GM12878 (cell line): Measurements from ENCODE around the gene UTP25. TPM values are rescaled to one million over a fixed set of nuclear protein-coding genes. Genes with fewer than 3 reads are reported as not detected.

Experiments used
- BACH1 ChIP-seq: fragments of 450-650 bp; IDR thresholded peaks from 2 replicates; pipeline ENCODE4 v1.6.1; 2017; ENCODE audit warnings: mild to moderate bottlenecking, borderline replicate concordance
- ESRRA ChIP-seq: IDR thresholded peaks from 2 replicates; pipeline ENCODE4 v1.6.1; 2012; ENCODE audit warnings: mild to moderate bottlenecking, low read length, improper control_type of control experiment
- GABPA ChIP-seq: IDR thresholded peaks from 2 replicates; pipeline ENCODE4 v1.6.1; 2014; ENCODE audit warnings: antibody characterized with exemption, low read depth, mild to moderate bottlenecking, inconsistent platforms
- JUND ChIP-seq: IDR thresholded peaks from 2 replicates; pipeline ENCODE4 v1.6.1; 2012; ENCODE audit warnings: low read depth, mild to moderate bottlenecking, low read length, improper control_type of control experiment, moderate library complexity
- RAD21 ChIP-seq: IDR thresholded peaks from 2 replicates; pipeline ENCODE4 v1.6.1; 2011; ENCODE audit warnings: mild to moderate bottlenecking, low read depth, low read length, moderate library complexity; ENCODE audit not compliant: insufficient read depth
- SREBF1 ChIP-seq: IDR thresholded peaks from 2 replicates; pipeline ENCODE4 v1.6.1; 2012; ENCODE audit warnings: mild to moderate bottlenecking, low read length
- STAT3 ChIP-seq: IDR thresholded peaks from 2 replicates; pipeline ENCODE4 v1.6.1; 2011; ENCODE audit warnings: low read depth, low read length, improper control_type of control experiment
- polyA plus RNA-seq, 11 experiments: library from polyadenylated mRNA; depleted of rRNA in 4 of 11; unstranded in 6 of 11; stranded (reverse) in 5 of 11; fragments of >200 nt; fragmentation: Nextera tagmentation in 4 of 11; fragmentation: Illumina TruSeq in 1 of 11; extraction: Ambion mirVana in 4 of 11; extraction: Trizol in 1 of 11; gene quantifications; 1 replicate in 1 of 11; 2 replicates in 10 of 11; pipeline versions ENCODE4 v1.2.1 to v1.2.3, GENCODE V29; 2011 to 2016; ENCODE audit warnings: inconsistent platforms in 2 of 11, missing spikeins in 2 of 11, low read depth in 1 of 11
- total RNA-seq, 4 experiments: library from RNA; depleted of rRNA in 3 of 4; stranded (reverse); fragments of >200 nt in 3 of 4; fragmentation: Illumina TruSeq in 1 of 4; extraction: Trizol in 1 of 4; gene quantifications; 2 replicates each; pipeline versions ENCODE4 v1.2.1 to v1.2.3, GENCODE V29; 2013 to 2021
- TF ChIP-seq, protein P1 (sequence below): fragments of 450-650 bp; IDR thresholded peaks from 2 replicates; pipeline ENCODE4 v1.6.1; 2017; ENCODE audit warnings: mild to moderate bottlenecking, moderate library complexity
- TF ChIP-seq, protein P2 (sequence below): fragments of 450-650 bp; IDR thresholded peaks from 2 replicates; pipeline ENCODE4 v1.6.1; 2014; ENCODE audit warnings: mild to moderate bottlenecking
- TF ChIP-seq, protein P3 (sequence below): fragments of 450-650 bp; IDR thresholded peaks from 2 replicates; pipeline ENCODE4 v1.6.1; 2017; ENCODE audit warnings: antibody characterized with exemption, mild to moderate bottlenecking, moderate library complexity

Gene UTP25
- total and polyA plus RNA-seq, 10 of the 15 experiments (the other 5 are each of a cell fraction or from before 2014, with no cell fraction given) = 3.0 to 13.3 (median 8.5) TPM

DNA sequence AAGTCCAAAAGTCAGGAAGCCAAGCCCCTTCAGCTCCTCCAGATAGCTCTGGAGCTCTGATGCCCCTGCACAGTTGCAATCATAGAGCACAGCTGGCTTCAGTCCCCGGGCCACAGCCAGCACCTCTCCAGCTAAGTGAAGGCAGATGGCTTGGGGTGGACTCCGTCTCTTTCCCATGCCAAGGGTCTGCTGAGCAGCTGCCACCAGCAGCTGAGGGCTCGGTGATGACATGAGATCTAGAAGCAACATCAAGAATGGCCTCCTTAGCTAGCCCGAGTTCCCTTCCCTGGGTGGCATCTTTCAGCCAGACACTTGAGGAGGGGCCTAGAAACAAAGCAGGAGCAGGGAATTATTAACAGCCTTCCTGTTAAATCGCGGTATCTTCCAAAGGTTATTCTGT lies 44.4 kb upstream of the UTP25 start (continued):
- TF ChIP-seq, protein P1, sequence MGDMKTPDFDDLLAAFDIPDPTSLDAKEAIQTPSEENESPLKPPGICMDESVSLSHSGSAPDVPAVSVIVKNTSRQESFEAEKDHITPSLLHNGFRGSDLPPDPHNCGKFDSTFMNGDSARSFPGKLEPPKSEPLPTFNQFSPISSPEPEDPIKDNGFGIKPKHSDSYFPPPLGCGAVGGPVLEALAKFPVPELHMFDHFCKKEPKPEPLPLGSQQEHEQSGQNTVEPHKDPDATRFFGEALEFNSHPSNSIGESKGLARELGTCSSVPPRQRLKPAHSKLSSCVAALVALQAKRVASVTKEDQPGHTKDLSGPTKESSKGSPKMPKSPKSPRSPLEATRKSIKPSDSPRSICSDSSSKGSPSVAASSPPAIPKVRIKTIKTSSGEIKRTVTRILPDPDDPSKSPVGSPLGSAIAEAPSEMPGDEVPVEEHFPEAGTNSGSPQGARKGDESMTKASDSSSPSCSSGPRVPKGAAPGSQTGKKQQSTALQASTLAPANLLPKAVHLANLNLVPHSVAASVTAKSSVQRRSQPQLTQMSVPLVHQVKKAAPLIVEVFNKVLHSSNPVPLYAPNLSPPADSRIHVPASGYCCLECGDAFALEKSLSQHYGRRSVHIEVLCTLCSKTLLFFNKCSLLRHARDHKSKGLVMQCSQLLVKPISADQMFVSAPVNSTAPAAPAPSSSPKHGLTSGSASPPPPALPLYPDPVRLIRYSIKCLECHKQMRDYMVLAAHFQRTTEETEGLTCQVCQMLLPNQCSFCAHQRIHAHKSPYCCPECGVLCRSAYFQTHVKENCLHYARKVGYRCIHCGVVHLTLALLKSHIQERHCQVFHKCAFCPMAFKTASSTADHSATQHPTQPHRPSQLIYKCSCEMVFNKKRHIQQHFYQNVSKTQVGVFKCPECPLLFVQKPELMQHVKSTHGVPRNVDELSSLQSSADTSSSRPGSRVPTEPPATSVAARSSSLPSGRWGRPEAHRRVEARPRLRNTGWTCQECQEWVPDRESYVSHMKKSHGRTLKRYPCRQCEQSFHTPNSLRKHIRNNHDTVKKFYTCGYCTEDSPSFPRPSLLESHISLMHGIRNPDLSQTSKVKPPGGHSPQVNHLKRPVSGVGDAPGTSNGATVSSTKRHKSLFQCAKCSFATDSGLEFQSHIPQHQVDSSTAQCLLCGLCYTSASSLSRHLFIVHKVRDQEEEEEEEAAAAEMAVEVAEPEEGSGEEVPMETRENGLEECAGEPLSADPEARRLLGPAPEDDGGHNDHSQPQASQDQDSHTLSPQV = no peak
- TF ChIP-seq SREBF1 (no peak), STAT3 (no peak), GABPA (no peak), RAD21 (no peak), BACH1 (no peak), ESRRA (no peak), JUND (no peak)
- TF ChIP-seq, protein P2, sequence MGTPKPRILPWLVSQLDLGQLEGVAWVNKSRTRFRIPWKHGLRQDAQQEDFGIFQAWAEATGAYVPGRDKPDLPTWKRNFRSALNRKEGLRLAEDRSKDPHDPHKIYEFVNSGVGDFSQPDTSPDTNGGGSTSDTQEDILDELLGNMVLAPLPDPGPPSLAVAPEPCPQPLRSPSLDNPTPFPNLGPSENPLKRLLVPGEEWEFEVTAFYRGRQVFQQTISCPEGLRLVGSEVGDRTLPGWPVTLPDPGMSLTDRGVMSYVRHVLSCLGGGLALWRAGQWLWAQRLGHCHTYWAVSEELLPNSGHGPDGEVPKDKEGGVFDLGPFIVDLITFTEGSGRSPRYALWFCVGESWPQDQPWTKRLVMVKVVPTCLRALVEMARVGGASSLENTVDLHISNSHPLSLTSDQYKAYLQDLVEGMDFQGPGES = no peak
- TF ChIP-seq, protein P3, sequence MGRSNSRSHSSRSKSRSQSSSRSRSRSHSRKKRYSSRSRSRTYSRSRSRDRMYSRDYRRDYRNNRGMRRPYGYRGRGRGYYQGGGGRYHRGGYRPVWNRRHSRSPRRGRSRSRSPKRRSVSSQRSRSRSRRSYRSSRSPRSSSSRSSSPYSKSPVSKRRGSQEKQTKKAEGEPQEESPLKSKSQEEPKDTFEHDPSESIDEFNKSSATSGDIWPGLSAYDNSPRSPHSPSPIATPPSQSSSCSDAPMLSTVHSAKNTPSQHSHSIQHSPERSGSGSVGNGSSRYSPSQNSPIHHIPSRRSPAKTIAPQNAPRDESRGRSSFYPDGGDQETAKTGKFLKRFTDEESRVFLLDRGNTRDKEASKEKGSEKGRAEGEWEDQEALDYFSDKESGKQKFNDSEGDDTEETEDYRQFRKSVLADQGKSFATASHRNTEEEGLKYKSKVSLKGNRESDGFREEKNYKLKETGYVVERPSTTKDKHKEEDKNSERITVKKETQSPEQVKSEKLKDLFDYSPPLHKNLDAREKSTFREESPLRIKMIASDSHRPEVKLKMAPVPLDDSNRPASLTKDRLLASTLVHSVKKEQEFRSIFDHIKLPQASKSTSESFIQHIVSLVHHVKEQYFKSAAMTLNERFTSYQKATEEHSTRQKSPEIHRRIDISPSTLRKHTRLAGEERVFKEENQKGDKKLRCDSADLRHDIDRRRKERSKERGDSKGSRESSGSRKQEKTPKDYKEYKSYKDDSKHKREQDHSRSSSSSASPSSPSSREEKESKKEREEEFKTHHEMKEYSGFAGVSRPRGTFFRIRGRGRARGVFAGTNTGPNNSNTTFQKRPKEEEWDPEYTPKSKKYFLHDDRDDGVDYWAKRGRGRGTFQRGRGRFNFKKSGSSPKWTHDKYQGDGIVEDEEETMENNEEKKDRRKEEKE = no peak
